Activated CD8-positive, alpha-beta T cell treated with anti-CD3 and anti-CD28 coated beads for 36 hours (primary cell): ENCODE results near the gene FOXD4L5. TPM values are rescaled to one million over a fixed set of nuclear protein-coding genes. Genes with fewer than 3 reads are reported as not detected.
"Not testable (repeated sequence)": the region's sequence is repeated elsewhere in the genome, so short reads cannot be mapped to it uniquely, and the experiment has no call there.

Source experiments
- ATAC-seq: fragments of 200-7000 bp; cut with Tn5 transposase; one replicate; pipeline ENCODE4 v1.10.0; 2021; ENCODE audit warnings: mild to moderate bottlenecking, moderate library complexity
- CTCF ChIA-PET: fragments of 350-600 bp; sonication (Branson Sonifier 250); formaldehyde crosslinking; loops from one replicate; lab custom pipeline; 2021; ENCODE audit warnings: antibody characterized with exemption; lab: Charles Lee
- POLR2A ChIA-PET: fragments of 350-600 bp; sonication (Branson Sonifier 250); formaldehyde crosslinking; loops from one replicate; lab custom pipeline; 2021; ENCODE audit warnings: antibody characterized with exemption; lab: Charles Lee
- DNase-seq: peaks from one replicate; pipeline ENCODE4 v3.0.0-alpha.2; 2020
- H3K27ac Mint-ChIP-seq: one replicate; pipeline ENCODE4 v1.8.0; 2021; ENCODE audit warnings: mild to moderate bottlenecking, mixed read lengths
- H3K27me3 Mint-ChIP-seq: one replicate; pipeline ENCODE4 v1.8.0; 2021; ENCODE audit warnings: mixed read lengths
- H3K36me3 Mint-ChIP-seq: one replicate; pipeline ENCODE4 v1.8.0; 2021; ENCODE audit warnings: low read depth, mixed read lengths
- H3K4me1 Mint-ChIP-seq: one replicate; pipeline ENCODE4 v1.8.0; 2021; ENCODE audit warnings: low read depth, mixed read lengths
- H3K4me3 Mint-ChIP-seq: one replicate; pipeline ENCODE4 v1.8.0; 2021; ENCODE audit warnings: mild to moderate bottlenecking, moderate library complexity, mixed read lengths
- H3K9me3 Mint-ChIP-seq: one replicate; pipeline ENCODE4 v1.8.0; 2021; ENCODE audit warnings: mixed read lengths
- intact Hi-C: fragments of 100-400 bp; cut with micrococcal nuclease; formaldehyde crosslinking; loops from one replicate; pipeline ENCODE4 v1.10.0; 2022
- total RNA-seq, 2 experiments: library from RNA; stranded (reverse); gene quantifications; one replicate each; pipeline ENCODE4 v1.2.3, GENCODE V29; 2021

Gene FOXD4L5
- under 1 TPM in 1 of 2 experiments, not detected in 1; 0.11 TPM for total RNA-seq

DNA sequence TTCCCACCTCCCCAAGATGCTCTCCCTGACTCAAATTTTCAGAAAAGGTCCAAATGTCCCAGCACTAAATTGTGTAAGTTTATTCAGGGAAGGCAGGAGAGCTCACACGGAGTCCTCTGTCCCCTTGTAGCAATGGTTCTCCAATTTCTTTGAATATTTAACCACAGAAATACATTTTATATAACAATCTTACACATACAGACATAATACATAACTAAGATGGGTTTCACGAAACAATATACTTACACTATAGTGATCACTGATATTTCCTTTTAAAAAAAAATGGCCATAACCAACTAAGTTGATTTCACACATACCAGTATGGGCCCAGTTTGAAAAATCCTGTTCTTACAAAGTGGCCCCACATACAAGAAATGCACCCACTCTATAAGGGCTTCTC lies at the start of gene FOXD4L5:
Gene FOXD4L5 (minus strand): TSS at position 101 of the 400 bp plus-strand sequence. CDS start 832 bp downstream, outside the sequence.
- H3K4me1 Mint-ChIP-seq, POLR2A ChIA-PET, CTCF ChIA-PET, ATAC-seq, H3K27ac Mint-ChIP-seq, H3K27me3 Mint-ChIP-seq, H3K4me3 Mint-ChIP-seq, intact Hi-C loops, DNase-seq, H3K9me3 Mint-ChIP-seq, H3K36me3 Mint-ChIP-seq: not testable (repeated sequence)

DNA sequence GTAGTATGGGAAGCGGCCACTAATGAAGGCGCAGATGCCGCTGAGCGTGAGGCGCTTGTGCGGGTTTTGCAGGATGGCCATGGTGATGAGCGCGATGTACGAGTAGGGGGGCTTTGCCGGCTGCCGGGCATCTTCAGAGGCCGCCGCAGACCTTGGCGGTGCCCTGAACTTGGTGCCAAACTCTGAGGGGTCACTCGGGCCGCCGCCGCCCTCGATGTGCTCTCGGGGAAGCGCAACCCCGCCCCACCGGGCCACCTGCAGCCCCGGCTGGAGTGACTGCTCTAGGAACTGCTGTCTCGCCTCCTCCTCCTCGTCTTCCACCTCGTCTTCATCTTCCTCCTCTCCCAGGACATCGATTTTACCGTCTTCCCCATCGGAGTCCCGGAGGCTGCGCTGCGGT lies 1.1 kb downstream of the FOXD4L5 start:
- H3K4me1 Mint-ChIP-seq, H3K36me3 Mint-ChIP-seq, intact Hi-C loops, H3K27me3 Mint-ChIP-seq, H3K27ac Mint-ChIP-seq, H3K4me3 Mint-ChIP-seq, CTCF ChIA-PET, H3K9me3 Mint-ChIP-seq, DNase-seq, ATAC-seq, POLR2A ChIA-PET: not testable (repeated sequence)

DNA sequence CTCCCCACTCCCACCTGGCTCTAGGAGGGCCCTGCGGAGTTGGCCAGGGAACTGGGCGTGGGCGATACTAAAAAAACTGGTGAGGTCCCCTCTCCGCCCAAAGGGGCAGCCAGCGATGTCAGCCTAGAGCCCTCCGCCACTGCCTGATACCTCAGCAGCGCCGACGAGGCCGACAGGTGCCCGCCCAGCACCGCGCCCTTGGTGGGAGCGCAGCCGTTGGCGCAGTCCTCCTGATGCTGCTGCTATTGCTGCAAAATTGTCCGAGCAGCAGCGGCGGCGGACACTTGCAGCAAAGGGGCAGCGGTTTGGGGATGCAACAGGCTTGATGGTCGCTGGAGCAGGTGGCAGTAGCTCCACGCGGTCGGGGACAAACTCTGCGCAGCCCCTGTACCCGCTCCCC lies 2.0 kb downstream of the FOXD4L5 start:
- intact Hi-C loops, H3K4me1 Mint-ChIP-seq, POLR2A ChIA-PET, H3K27me3 Mint-ChIP-seq, H3K9me3 Mint-ChIP-seq, CTCF ChIA-PET, H3K36me3 Mint-ChIP-seq, DNase-seq, H3K27ac Mint-ChIP-seq, ATAC-seq, H3K4me3 Mint-ChIP-seq: not testable (repeated sequence)
